ENCODE measurements around the gene NR1D1. TPM values are rescaled to one million over a fixed set of nuclear protein-coding genes. Genes with fewer than 3 reads are reported as not detected.

The NR1D1 gene
- total RNA-seq, 1 experiment from 2014 or later = 63.7 TPM

- Histone ChIP-seq H3K9ac (ENCODE audit: low read length) (peak overlapping the region; percentile 82), H3K4me3 (replicated peaks in 1 of 2; ENCODE audit: low read depth in 1 of 2, low read length in 2 of 2) (peak overlapping the region; percentile 81 to 92), H4K20me1 (ENCODE audit: insufficient read depth) (no peaks in the 10 kb centered on the region), H3K4me1 (ENCODE audit: control insufficient read depth in 1 of 2, insufficient read depth in 2 of 2, low read length in 2 of 2) (peaks cover 32 to 43% of the 10 kb centered on the region in 2 experiments), H3K9me3 (ENCODE audit: control insufficient read depth in 1 of 2, insufficient read depth in 1 of 2, low read depth in 1 of 2, low read length in 2 of 2) (no peaks in the 10 kb centered on the region), H3K79me2 (ENCODE audit: insufficient read depth, low read length) (no peaks in the 10 kb centered on the region), H3K27me3 (ENCODE audit: insufficient read depth, low read length) (no peaks in the 10 kb centered on the region), H3K36me3 (ENCODE audit: control insufficient read depth in 1 of 2, insufficient read depth in 2 of 2, low read length in 2 of 2) (no peaks in the 10 kb centered on the region), H3K9me2 (ENCODE audit: insufficient read depth) (no peaks in the 10 kb centered on the region), H3K27ac (ENCODE audit: low read depth, low read length) (peak overlapping the region; percentile 88), H3K4me2 (ENCODE audit: low read length) (peak overlapping the region; percentile 96), H2AFZ (ENCODE audit: low read depth, low read length, poor library complexity, severe bottlenecking) (peak overlapping the region; percentile 78)
- ATAC-seq (peak; percentile 74), DNase-seq (ENCODE audit: low read depth, low spot score) (no peak)
- ChIA-PET CTCF (interaction anchor here (0.6 to 4.6 kb wide), 2 partner anchors 12 to 36 kb away, joined by 3 to 36 read pairs; no protein-coding TSS in a partner anchor), RAD21 (ENCODE audit: low non-redundant PET in 1 of 2, low total read pairs in 2 of 2, uncharacterized antibody in 2 of 2, unreplicated experiment in 2 of 2) (interaction anchor here in 1 of 2 experiments (0.9 kb wide), 1 partner anchor 50 kb away, joined by 3 read pairs; no protein-coding TSS in a partner anchor), POLR2A (interaction anchor here (0.9 to 1.9 kb wide), 2 partner anchors 8 to 37 kb away, joined by 5 to 6 read pairs; partner anchors contain the start of gene NR1D1)
- TF ChIP-seq ZFX (IDR thresholded peaks at IDR 0.05) = peak; percentile 48; the same call in 1 of the 2 replicates
- TF ChIP-seq TCF7L2 (IDR thresholded peaks at IDR 0.05; ENCODE audit: borderline replicate concordance, extremely low read depth, insufficient read depth, insufficient read length) = no peak
- 0 out of 2 replicates have a peak, but pooled peaks have one; percentile 15 for TF ChIP-seq POLR2AphosphoS5 (IDR thresholded peaks at IDR 0.05; ENCODE audit: low read depth, low read length)
- no peak for TF ChIP-seq REST (IDR thresholded peaks at IDR 0.05; ENCODE audit: low read depth)
- BruUV-seq (replicated peaks) = no TSS peak
- intact Hi-C loops (cut with micrococcal nuclease) = no loop called here
Observed at GRCh38 chr17:40063187-40063771, 37.1 kb downstream of the NR1D1 start.
